Nephron (organoid): ENCODE data around the gene EPHB6.

Experiments used
- H3K27ac Mint-ChIP-seq, 3 experiments: 2 replicates each; pipeline ENCODE4 v1.8.0; 2020; ENCODE audit warnings: mixed read lengths in 3 of 3, mild to moderate bottlenecking in 2 of 3, moderate library complexity in 1 of 3
- H3K27me3 Mint-ChIP-seq: 2 replicates; pipeline ENCODE4 v1.8.0; 2021; ENCODE audit warnings: low read depth, mild to moderate bottlenecking, moderate library complexity, mixed read lengths
- H3K36me3 Mint-ChIP-seq: 2 replicates; pipeline ENCODE4 v1.8.0; 2020; ENCODE audit warnings: low read depth, mixed read lengths
- H3K4me1 Mint-ChIP-seq: 2 replicates; pipeline ENCODE4 v1.8.0; 2020; ENCODE audit warnings: mixed read lengths
- H3K4me3 Mint-ChIP-seq, 3 experiments: 2 replicates each; pipeline ENCODE4 v1.8.0; 2020; ENCODE audit warnings: mild to moderate bottlenecking in 3 of 3, mixed read lengths in 3 of 3, moderate library complexity in 2 of 3
- H3K9me3 Mint-ChIP-seq: 2 replicates; pipeline ENCODE4 v1.8.0; 2020; ENCODE audit warnings: mixed read lengths
- TF ChIP-seq, protein P1 (sequence below), 3 experiments: fragments of 200-600 bp; sonication (generic); IDR thresholded peaks; one replicate each; pipeline ENCODE4 v1.5.0; 2021; ENCODE audit warnings: antibody characterized with exemption in 3 of 3; ENCODE audit not compliant: unreplicated experiment in 3 of 3

Gene EPHB6

DNA sequence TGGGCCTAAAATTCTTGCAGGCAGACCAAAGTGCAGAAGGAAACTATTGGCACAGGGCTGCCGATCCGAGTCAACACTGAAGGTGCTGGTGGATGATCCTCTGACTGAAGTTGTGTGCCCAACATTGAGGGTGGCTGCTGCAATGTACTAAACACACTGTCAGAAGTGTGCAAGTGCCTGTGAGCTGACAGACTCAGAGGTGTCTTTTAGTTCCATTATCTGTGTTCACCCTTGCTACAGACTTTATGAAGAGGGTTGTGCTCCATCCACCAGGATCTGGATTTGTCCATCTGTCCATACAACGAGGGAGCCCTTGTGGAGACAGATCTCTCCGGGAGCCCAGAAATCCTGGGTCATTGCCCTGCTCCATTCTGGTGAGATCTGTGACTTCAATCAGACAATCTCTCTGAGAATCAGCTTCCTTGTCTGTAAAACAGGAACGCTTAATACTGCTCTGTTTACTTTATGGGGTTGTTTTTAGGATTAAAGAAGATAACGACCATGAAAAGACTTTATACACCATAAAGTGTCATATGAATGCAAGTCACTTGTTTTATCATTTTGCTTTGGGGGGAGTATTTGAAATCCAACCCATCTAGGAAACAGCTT lies 40.2 kb downstream of the EPHB6 start:
- H3K36me3 Mint-ChIP-seq: no peaks in the 10 kb centered on the region
- H3K27me3 Mint-ChIP-seq: peaks cover 3% of the 10 kb centered on the region
- H3K4me3 Mint-ChIP-seq: no peak overlapping the region
- H3K9me3 Mint-ChIP-seq: no peaks in the 10 kb centered on the region
- TF ChIP-seq, protein P1, sequence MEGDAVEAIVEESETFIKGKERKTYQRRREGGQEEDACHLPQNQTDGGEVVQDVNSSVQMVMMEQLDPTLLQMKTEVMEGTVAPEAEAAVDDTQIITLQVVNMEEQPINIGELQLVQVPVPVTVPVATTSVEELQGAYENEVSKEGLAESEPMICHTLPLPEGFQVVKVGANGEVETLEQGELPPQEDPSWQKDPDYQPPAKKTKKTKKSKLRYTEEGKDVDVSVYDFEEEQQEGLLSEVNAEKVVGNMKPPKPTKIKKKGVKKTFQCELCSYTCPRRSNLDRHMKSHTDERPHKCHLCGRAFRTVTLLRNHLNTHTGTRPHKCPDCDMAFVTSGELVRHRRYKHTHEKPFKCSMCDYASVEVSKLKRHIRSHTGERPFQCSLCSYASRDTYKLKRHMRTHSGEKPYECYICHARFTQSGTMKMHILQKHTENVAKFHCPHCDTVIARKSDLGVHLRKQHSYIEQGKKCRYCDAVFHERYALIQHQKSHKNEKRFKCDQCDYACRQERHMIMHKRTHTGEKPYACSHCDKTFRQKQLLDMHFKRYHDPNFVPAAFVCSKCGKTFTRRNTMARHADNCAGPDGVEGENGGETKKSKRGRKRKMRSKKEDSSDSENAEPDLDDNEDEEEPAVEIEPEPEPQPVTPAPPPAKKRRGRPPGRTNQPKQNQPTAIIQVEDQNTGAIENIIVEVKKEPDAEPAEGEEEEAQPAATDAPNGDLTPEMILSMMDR (IDR thresholded peaks at IDR 0.05; ENCODE audit: unreplicated experiment in 3 of 3): no peak
- H3K27ac Mint-ChIP-seq: no peak overlapping the region
- H3K4me1 Mint-ChIP-seq: no peaks in the 10 kb centered on the region

DNA sequence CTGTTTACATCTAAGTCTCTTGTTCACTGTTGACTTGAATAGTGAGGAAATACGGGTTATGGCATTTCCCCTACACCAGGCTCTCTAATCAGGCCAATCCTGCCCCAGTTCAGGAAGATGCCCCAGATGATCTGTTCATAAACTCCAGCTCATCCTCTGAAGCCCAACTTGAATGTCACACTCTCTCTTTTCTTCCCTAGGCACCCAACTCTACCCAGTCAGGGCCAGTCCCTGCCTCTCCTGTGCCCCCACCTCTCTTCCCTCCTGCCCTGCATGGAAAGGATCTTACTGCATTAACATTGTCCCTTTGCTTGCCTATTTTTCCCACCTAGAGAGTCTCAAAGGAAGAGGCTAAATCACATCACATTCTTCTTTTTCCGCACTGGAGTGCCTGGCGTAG lies 41.3 kb downstream of the EPHB6 start:
- Mint-ChIP-seq H3K36me3 (no peaks in the 10 kb centered on the region), H3K4me1 (no peaks in the 10 kb centered on the region), H3K4me3 (no peak overlapping the region), H3K9me3 (peaks cover under 1% of the 10 kb centered on the region), H3K27me3 (no peaks in the 10 kb centered on the region), H3K27ac (no peak overlapping the region)
- TF ChIP-seq, protein P1 (IDR thresholded peaks at IDR 0.05; ENCODE audit: unreplicated experiment in 3 of 3): no peak

DNA sequence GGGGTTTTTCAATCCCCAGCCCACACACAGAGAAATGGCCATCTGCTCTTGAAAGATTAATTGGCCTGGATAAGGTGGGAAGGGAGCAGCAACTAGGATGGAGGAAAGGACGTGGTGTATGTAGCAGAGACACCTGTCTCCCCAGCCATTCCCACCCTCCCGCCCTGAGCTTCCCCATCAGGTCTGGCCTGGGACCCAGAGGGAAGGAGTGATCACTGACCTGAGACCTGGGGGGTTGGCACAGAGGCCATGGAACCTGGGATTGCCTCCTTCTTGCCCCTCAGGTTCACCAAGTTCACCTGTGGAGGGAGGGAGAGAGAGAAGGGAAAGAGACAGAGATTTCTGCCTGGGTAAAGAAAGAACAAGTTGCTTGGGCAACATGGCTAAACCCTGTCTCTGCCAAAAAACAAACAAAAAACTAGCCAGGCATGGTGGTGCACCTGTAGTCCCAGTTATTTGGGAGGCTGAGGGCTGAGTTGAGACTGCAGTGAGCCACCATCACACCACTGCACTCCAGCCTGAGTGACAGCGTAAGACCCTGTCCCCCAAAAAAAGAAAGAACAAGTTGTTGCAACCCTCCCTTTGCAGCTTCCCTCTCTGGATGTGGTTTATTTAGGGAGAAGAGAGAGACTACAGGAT lies 42.0 kb downstream of the EPHB6 start:
- no peaks in the 10 kb centered on the region for H3K36me3 Mint-ChIP-seq
- no peak overlapping the region for H3K4me3 Mint-ChIP-seq
- TF ChIP-seq, protein P1 (IDR thresholded peaks at IDR 0.05; ENCODE audit: unreplicated experiment in 3 of 3): no peak
- no peak overlapping the region for H3K27ac Mint-ChIP-seq
- no peaks in the 10 kb centered on the region for H3K4me1 Mint-ChIP-seq
- peaks cover 4% of the 10 kb centered on the region for H3K27me3 Mint-ChIP-seq
- H3K9me3 Mint-ChIP-seq: peaks cover 3% of the 10 kb centered on the region

DNA sequence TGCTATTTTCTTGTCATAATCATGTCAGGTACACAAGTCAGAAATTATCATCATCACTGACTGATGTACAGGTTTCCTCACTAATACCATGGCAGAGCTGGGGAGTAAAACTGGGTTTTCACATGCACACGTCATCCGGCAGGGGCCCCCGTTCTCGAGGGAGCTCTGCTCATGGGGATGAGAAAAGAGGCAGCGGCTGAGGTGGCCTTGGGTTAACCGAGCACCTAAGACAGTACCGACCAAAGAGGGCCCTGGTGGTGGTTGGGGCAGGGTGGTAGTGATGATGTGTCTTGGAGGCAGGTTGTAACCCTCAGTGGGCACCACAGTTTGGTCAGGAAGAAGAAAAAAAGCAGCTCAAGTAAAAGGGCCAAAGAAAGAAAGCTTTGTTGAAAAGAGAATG lies 42.8 kb downstream of the EPHB6 start:
- no peak overlapping the region for H3K4me3 Mint-ChIP-seq
- H3K27me3 Mint-ChIP-seq: peaks cover 7% of the 10 kb centered on the region
- no peaks in the 10 kb centered on the region for H3K36me3 Mint-ChIP-seq
- no peak overlapping the region for H3K27ac Mint-ChIP-seq
- TF ChIP-seq, protein P1 (IDR thresholded peaks at IDR 0.05; ENCODE audit: unreplicated experiment in 3 of 3): no peak
- H3K4me1 Mint-ChIP-seq: no peaks in the 10 kb centered on the region
- H3K9me3 Mint-ChIP-seq: peaks cover 3% of the 10 kb centered on the region

DNA sequence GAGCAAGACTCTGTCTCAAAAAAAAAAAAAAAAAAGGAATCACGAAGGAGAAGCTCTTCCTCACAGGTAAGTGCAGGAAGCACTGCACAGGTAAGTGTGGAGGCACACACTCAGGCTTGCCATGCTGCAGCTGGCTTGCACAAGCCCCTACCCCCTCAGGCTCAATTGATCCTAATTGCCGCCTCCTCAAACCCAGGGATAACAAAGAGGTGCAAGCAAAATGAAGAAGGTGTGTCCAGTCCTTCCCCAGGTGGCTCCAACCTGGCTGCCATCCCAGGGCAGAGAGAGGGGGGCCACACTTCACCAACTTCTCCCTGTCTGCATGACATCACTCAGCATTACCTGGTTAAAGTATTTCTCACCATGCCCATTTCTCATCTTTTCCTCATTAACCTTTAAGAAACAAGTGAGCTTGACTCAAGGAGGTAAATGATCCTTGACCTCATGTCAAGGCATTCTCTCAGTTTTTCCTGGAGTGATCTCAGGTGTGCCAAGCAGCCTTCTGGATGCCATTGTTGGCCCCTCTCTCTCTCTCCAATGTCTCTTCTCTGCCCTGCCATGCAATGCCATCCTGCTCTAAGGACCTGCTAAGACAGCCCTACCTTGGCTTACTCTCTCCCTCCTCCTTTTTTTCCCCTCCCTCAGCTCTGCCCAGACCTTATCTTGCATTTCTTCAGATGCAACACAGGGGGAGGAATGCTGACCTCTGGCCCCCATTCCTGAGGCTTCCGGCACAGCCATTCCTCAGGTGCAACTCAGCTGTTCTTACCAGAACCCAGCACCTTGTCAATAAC lies 43.7 kb downstream of the EPHB6 start:
- TF ChIP-seq, protein P1 (IDR thresholded peaks at IDR 0.05; ENCODE audit: unreplicated experiment in 3 of 3): no peak
- peaks cover 5% of the 10 kb centered on the region for H3K9me3 Mint-ChIP-seq
- no peak overlapping the region for H3K27ac Mint-ChIP-seq
- H3K27me3 Mint-ChIP-seq: peaks cover 7% of the 10 kb centered on the region
- H3K36me3 Mint-ChIP-seq: no peaks in the 10 kb centered on the region
- H3K4me3 Mint-ChIP-seq: no peak overlapping the region
- no peaks in the 10 kb centered on the region for H3K4me1 Mint-ChIP-seq
